ENCODE measurements around the gene MRS2.
"Not testable (repeated sequence)": the region's sequence is repeated elsewhere in the genome, so short reads cannot be mapped to it uniquely, and the experiment has no call there.

Gene MRS2, protein sequence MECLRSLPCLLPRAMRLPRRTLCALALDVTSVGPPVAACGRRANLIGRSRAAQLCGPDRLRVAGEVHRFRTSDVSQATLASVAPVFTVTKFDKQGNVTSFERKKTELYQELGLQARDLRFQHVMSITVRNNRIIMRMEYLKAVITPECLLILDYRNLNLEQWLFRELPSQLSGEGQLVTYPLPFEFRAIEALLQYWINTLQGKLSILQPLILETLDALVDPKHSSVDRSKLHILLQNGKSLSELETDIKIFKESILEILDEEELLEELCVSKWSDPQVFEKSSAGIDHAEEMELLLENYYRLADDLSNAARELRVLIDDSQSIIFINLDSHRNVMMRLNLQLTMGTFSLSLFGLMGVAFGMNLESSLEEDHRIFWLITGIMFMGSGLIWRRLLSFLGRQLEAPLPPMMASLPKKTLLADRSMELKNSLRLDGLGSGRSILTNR

DNA sequence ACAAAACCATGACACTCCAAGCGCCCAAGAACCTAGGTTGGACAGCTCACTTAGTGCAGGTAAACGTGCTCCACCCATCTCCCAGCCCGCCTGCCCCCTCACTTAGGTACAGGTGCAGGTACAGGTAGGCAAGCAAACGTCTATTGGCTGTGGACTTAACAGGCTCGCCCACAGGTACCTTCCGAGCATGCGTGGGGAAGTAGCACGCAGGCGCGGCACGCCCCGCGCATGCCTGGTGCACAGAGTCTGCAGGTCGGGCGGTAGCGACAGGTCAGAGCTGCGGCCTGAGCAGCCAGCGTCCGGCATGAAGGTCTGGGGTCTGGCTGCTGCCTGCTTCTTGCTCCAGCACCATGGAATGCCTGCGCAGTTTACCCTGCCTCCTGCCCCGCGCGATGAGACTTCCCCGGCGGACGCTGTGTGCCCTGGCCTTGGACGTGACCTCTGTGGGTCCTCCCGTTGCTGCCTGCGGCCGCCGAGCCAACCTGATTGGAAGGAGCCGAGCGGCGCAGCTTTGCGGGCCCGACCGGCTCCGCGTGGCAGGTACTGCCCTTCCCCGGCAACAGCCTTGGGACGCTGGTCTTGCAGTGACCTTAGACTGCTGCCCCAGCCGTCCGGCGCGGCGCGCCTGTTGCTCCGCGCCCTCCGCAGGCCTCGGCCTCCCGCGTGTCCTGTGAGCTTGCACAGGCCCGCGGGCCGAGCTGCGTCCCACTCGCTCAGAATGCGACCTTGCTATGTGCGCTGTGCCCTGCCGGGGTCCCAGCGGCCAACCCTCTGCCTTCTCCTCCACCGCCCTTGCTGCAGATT lies at the start of gene MRS2:
Gene MRS2, plus strand, starts transcription at position 240 of the 804 bp plus-strand sequence. Its CDS starts 111 bp downstream, at position 351.
- DNase-seq (ENCODE audit: low spot score) = peak; percentile 86

GRCh38 chr6:24353861-24354260 lies 48.9 kb upstream of the MRS2 start:
- no peak for DNase-seq (ENCODE audit: low spot score)

GRCh38 chr6:24355393-24355792 lies 47.3 kb upstream of the MRS2 start:
- DNase-seq (ENCODE audit: low spot score) = no peak

DNA sequence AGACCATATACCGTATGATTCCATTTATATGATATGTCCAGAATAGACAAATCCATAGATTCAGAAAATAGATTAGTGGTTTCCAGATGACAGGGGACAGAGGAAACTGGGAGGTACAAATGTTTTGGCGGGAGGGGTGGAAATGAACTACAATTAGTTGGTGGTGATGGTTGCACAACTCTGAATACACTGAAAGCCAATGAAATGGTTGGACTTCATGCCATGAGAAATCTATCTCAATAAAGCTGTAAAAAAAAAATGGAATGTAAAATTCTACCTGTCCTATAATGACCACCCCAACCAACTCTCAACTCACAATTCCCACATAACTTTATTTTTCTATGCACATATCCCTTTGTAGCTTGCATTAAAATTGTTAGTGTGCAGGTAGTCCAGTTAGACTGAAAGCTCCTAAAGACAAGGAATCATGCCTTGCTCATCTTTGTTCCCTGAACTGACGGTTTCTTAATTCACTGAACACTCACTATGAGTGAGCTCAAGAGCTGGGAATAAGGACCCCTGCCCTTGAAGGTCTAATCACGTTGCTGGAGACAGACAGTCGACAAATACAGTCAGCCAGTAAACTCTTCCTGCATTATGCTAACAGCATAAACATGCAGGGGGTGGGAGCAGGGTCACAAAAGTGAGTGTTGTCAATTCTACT lies 46.3 kb upstream of the MRS2 start:
- no peak for DNase-seq (ENCODE audit: low spot score)

DNA sequence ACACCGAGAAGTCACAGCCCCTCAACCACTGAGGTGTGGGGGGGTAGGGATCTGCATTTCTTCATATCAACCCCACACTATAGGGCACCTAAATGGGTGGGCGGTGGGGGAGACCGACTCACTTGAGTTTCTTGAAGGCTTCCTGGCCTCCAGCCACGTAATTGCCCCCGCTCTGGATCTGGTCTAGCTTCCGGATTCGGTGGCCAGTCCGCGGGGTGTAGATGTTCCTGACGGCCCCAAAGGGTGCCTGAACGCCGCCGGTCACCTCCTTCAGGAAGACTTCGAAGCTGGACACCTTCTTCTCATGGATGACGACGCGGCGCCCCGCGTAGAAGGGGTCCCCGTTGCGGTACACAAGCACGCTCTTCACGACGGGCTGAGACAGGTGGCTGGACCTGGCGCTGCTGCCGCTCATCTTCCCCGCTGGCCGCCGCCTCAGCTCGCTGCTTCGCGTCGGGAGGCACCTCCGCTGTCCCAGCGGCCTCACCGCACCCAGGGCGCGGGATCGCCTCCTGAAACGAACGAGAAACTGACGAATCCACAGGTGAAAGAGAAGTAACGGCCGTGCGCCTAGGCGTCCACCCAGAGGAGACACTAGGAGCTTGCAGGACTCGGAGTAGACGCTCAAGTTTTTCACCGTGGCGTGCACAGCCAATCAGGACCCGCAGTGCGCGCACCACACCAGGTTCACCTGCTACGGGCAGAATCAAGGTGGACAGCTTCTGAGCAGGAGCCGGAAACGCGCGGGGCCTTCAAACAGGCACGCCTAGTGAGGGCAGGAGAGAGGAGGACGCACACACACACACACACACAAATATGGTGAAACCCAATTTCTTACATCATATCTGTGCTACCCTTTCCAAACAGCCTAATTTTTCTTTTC lies 45.2 kb upstream of the MRS2 start, which contains the start of gene DCDC2:
Gene DCDC2, minus strand, starts transcription at position 724 of the 883 bp plus-strand sequence. Its CDS starts 309 bp downstream, at position 415.
- DNase-seq (ENCODE audit: low spot score) = no peak

GRCh38 chr6:24358219-24358821 lies 44.4 kb upstream of the MRS2 start:
- no peak for DNase-seq (ENCODE audit: low spot score)

DNA sequence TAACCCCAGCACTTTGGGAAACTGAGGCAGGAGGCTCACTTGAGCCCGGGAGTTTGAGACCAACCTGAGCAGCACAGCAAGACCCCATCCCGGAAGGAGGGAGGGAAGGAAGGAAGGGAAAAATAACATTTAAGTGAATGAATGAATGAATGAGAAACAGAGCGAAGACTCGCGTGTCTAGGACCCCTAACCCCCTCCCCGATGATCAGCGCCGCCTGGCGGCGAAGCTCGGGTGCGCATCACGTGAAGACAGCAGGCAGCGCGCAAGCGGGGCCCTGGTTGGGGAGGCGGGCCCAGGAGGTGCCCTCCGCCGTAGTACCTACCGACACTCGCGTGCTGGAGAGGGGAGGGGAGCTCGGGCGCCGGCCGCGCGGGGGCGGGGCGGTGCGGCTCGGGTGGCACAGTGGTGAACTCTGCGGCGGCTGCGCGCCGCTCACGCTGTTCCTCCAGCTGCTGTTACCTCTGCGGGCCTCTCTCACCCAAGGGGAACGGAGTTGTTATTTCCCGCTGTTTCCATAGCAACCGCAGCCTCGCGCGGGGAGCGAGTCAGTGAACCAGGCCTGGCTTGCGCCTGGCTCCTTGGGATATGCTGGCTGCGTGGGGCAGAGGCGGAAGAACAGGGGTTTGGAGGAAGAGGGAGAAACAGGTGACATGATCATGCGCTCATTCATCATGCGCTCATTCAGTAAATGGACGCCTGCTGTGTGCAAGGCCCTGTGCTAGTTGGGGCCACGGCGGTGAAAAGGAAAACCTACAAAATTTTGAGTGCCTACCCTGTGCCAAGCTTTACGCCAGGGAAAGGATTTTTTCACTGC lies 42.9 kb upstream of the MRS2 start:
- DNase-seq (ENCODE audit: low spot score) = peak; percentile 38

DNA sequence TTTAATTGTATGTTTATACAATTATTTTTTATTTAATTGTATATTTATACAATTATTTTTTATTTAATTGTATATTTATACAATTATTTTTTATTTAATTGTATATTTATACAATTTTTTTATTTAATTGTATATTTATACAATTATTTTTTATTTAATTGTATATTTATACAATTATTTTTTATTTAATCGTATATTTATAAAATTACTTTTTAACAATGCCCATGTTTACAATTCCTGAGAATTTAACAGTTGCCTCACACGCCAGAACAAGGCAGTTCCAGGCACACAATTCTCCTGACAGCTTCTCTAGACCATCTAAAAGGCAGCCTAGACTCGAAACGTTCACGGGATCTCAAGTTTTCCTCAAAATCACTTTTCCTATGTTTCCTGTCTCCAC lies 40.4 kb upstream of the MRS2 start:
- DNase-seq (ENCODE audit: low spot score) = not testable (repeated sequence)

DNA sequence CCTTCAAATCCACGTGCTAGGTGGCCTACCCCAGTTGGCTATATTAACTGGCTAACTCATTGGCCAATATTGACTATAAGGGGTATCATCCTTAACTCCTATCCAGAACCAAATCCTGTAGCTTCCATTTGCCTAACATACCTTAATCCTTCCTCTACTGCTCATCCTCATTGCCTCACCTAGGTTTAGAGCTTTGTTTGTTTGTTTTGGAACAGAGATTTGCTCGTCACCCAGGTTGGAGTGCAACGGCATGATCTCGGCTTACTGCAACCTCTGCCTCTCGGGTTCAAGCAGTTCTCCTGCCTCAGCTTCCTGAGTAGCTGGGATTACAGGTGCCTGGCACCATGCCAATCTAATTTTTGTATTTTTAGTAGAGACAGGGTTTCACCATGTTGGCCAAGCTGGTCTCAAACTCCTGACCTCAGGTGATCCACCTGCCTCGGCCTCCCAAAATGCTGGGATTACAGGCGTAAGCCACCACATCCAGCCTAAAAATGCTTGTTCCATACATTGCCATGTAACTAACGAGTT lies 37.6 kb upstream of the MRS2 start:
- not testable (repeated sequence) for DNase-seq (ENCODE audit: low spot score)

DNA sequence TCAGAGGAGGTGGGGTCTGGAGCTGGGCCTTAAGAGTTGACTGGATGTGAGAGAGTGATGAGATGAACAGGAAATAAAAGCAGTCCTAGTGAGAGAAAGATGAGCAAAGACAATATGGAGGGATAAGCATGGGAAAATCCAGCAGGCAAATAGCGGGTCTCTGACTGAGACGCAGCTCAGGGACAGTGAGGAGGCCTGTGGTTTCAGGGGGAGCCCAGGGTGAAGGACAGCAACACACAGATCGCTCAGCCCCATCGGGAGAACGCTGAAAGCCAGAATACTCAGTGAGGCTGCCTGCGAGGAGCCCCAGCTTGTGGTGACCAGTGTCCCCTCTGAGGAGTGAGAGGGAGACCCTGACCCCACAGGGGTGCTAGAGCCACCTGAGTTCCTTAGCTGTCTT lies 28.1 kb upstream of the MRS2 start:
- DNase-seq (ENCODE audit: low spot score) = no peak

DNA sequence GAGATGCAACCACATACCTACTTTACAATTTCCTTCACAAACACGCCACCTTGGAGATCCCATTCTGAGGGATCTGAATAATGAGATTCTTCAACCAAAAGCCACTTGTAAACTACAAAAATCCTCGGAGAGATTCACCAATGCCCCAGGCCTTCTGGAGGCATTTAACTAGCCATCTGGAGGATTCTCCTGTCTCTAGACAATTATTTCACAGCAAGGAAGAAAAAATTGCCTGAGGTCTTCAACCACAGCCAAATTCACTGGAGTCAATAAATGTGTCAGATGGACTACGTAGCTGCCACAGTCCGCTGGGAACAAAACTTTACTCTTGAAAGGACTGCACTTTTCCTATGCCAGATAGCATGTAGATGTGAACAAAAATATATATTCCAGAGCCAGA lies 25.9 kb upstream of the MRS2 start:
- DNase-seq (ENCODE audit: low spot score) = no peak

DNA sequence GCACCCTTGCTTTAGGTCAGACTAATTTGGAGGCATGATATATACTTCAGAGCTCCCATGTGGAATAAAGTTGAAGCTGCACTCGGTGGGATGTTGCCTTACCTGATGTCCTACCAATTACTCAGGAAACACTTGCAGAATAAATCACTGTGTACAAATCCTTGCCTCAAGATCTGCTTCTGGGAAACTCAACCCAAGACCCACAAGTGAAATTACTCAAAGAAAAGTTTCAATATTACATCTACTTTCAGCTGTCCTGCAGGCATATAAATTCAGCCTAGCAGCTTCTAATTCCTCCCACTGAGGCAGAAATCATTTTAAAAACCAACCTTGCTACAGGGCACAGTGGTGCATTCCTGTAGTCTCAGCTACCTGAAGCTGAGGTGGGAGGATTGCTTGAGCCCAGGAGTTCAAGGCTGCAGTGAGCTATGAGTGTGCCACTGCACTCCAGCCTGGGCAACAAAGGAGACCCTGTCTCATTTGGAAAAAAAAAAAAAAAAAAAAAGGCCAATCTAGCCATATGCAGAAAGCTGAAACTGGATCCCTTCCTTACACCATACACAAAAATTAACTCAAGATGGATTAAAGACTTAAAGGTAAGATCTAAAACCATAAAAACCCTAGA lies 24.2 kb upstream of the MRS2 start:
- no peak for DNase-seq (ENCODE audit: low spot score)

DNA sequence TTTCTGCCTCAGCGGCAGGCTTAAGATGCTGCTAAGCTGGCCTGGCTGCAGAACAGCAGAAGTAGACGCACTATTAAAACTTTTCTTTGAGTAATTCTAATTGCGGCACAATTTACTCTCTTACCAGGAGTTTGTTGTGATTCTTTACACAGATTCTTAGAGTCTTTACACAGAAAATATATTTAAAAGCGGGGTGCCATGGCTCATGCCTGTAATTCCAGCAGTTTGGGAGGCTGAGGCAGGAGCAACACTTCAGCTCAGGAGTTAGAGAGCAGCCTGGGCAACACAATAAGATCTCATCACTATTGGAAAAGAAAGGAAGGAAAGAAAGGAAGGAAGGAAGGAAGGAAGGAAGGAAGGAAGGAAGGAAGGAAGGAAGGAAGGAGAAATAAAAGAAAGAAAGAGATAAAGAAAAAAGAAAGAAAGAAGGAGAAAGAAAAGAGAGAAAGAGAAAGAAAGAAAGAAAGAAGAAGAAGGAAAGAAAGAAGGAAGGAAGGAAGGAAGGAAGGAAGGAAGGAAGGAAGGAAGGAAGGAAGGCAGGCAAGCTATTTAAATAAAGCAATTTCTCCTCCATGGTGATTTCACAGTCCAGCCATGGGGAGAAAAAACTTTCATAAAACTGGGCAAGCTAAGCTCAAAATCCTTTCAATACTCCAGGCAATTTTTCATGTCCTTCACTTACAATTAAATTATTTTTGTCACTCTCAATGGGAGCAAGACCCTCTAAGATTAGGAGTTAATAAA lies 21.1 kb upstream of the MRS2 start:
- no peak for DNase-seq (ENCODE audit: low spot score)

DNA sequence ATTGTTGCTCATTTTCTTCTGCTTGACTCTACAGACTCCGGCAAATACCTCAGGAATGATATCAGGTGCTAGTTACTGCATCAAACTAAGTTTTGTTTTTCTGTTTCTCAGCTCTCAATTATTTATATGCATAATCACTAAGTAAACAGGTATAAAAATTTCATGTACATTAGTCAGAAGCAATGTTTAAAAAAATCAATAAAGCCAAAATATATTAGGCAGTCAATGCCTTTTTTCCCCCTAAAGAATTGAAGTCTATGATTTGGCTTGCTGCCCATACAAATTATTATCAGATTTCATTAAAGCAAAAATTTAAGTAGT lies 20.6 kb upstream of the MRS2 start:
- DNase-seq (ENCODE audit: low spot score) = no peak

GRCh38 chr6:24382891-24383494 lies 19.7 kb upstream of the MRS2 start:
- DNase-seq (ENCODE audit: low spot score) = not testable (repeated sequence)

DNA sequence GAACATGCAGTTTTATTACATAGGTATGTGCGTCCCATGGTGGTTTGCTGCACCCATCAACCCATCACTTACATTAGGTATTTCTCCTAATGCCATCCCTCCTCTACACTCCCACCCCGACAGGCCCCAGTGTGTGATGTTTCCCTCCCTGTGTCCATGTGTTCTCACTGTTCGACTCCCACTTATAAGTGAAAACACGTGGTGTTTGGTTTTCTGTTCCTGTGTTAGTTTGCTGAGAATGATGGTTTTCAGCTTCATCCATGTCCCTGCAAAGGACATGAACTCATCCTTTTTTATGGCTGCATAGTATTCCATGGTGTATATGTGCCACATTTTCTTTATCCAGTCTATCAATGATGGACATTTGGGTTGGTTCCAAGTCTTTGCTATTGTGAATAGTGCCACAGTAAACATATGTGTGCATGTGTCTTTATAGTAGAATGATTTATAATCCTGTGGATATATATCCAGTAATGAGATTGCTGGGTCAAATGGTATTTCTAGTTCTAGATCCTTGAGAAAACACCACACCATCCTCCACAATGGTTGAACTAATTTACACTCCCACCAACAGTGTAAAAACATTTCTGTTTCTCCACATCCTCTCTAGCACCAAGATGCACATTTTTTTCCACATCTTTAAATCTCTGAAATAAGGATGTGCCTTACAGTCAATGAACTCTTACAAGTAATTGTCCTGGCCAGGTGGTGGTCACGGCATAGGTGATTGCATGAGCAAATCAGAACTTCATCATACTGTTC lies 18.2 kb upstream of the MRS2 start:
- DNase-seq (ENCODE audit: low spot score) = not testable (repeated sequence)

DNA sequence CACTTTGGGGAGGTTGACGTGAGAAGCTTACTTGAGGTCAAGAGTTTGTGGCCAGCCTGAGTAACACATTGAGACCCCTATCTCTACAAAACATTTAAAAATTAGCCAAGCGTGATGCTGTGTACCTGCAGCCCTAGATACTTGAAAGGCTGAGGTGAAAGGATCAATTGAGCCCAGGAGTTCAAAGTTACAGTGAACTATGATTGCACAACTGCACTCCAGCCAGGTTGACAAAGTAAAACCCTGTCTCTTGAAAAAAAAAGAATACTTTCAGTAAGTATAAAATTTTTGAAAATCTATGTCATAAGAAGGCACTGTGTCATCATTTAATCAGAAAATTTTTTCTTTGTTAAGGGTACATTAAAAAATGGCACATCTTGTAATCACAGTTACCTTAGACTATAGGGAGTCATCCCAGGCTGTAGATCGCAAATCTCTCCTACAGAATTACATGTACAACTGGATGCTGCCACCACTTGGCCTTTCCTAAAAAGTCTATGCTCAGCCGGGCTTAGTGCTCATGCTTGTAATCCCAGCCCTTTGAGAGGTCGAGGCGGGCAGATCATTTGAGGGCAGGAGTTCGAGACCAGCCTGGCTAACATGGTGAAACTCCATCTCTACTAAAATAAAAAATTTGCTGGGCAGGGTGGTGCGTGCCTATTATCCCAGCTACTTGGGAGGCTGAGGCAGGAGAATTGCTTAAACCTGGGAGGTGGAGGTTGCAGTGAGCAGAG lies 17.0 kb upstream of the MRS2 start:
- DNase-seq (ENCODE audit: low spot score) = no peak
